Stimulated activated effector memory CD8-positive, alpha-beta T cell treated with anti-CD3 and anti-CD28 coated beads, Interleukin-12 subunit alpha, Interleukin-12 subunit beta, amount 100 ng/mL, for 72 hours (primary cell): Measurements from ENCODE around the gene SIRPA.

Experiments used
- ATAC-seq: fragments of 150-1000 bp; cut with Tn5 transposase; 2 replicates; pipeline ENCODE4 v1.10.0; 2021
- DNase-seq, 2 donors: peaks; one replicate each; pipeline ENCODE4 v3.0.0; 2021 to 2022; ENCODE audit warnings: low spot score in 2 of 2
- H3K27ac Mint-ChIP-seq: one replicate; pipeline ENCODE4 v1.8.0; 2022; ENCODE audit warnings: mild to moderate bottlenecking, mixed read lengths
- H3K36me3 Mint-ChIP-seq: one replicate; pipeline ENCODE4 v1.8.0; 2022; ENCODE audit warnings: mild to moderate bottlenecking, mixed read lengths
- H3K4me1 Mint-ChIP-seq: one replicate; pipeline ENCODE4 v1.8.0; 2022; ENCODE audit warnings: mixed read lengths
- H3K4me3 Mint-ChIP-seq: one replicate; pipeline ENCODE4 v1.8.0; 2022; ENCODE audit warnings: mild to moderate bottlenecking, mixed read lengths
- H3K9me3 Mint-ChIP-seq: one replicate; pipeline ENCODE4 v1.8.0; 2022; ENCODE audit warnings: mixed read lengths

Gene SIRPA

DNA sequence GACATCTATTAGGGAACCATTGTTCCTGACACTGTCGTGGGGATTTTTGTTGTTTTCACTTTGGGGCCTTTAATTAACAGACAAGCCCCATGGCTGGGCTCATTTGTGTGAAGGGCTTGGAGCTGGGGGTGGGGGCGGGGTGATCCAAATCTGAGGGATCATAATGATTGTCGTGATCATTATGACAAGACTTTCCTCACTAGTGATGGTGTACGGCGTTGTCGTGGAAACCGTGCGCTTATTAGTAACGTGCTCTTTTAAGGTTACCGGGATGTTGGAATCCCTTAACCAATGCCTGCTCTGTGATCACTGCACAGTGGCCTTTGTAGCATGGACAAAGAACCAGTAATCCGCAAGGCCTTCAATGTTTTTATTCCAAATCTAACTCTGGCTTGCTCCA is 80.1 kb downstream of the SIRPA start:
- no peak overlapping the region for H3K27ac Mint-ChIP-seq
- no peak for DNase-seq
- no peak for ATAC-seq
- H3K36me3 Mint-ChIP-seq = no peaks in the 10 kb centered on the region
- no peaks in the 10 kb centered on the region for H3K4me1 Mint-ChIP-seq
- H3K9me3 Mint-ChIP-seq = no peaks in the 10 kb centered on the region
- H3K4me3 Mint-ChIP-seq = no peak overlapping the region

- no peak overlapping the region for H3K4me3 Mint-ChIP-seq
- DNase-seq = no peak
These were observed 84.0 kb downstream of the SIRPA start for GRCh38 chr20:1979106-1979778.

DNA sequence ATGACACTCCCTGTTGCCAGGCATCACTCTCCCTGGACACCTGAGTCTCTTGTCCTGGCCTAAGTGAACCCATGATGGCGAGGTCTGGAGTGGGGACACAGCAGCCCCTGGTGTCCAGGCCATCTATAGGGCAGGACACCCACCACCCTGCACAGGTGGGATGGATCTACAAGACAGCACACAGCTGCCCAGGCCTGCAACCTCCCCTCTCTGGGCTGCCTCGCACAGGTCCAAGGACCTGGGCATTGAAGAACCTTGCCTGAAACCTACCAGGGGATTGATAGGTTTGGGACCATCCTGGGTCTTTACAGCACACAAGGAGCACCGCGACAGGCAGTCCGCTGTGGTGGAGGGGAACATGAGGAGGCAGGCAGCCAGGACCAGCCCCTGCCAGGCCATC is 87.5 kb downstream of the SIRPA start:
- no peak for DNase-seq
- ATAC-seq = no peak
- Mint-ChIP-seq H3K4me3 (no peak overlapping the region), H3K27ac (no peak overlapping the region), H3K4me1 (no peaks in the 10 kb centered on the region), H3K9me3 (no peaks in the 10 kb centered on the region), H3K36me3 (no peaks in the 10 kb centered on the region)

More at GRCh38 chr20:1979106-1979778, 84.0 kb downstream of the SIRPA start:
- ATAC-seq = no peak
- H3K9me3 Mint-ChIP-seq = no peaks in the 10 kb centered on the region
- H3K27ac Mint-ChIP-seq = no peak overlapping the region
- no peaks in the 10 kb centered on the region for H3K36me3 Mint-ChIP-seq
- H3K4me1 Mint-ChIP-seq = no peaks in the 10 kb centered on the region

- DNase-seq = no peak
- Mint-ChIP-seq H3K4me1 (no peaks in the 10 kb centered on the region), H3K9me3 (no peaks in the 10 kb centered on the region), H3K4me3 (no peak overlapping the region), H3K27ac (no peak overlapping the region), H3K36me3 (no peaks in the 10 kb centered on the region)
- ATAC-seq = no peak
These were observed 88.1 kb downstream of the SIRPA start for GRCh38 chr20:1983301-1983700.

GRCh38 chr20:1987826-1988225 is 92.6 kb downstream of the SIRPA start:
- Mint-ChIP-seq H3K4me1 (no peaks in the 10 kb centered on the region), H3K36me3 (no peaks in the 10 kb centered on the region), H3K27ac (no peak overlapping the region), H3K9me3 (no peaks in the 10 kb centered on the region), H3K4me3 (no peak overlapping the region)
- ATAC-seq = no peak
- DNase-seq = no peak
